ENCODE measurements around the gene RAPGEF3.

The RAPGEF3 gene

DNA sequence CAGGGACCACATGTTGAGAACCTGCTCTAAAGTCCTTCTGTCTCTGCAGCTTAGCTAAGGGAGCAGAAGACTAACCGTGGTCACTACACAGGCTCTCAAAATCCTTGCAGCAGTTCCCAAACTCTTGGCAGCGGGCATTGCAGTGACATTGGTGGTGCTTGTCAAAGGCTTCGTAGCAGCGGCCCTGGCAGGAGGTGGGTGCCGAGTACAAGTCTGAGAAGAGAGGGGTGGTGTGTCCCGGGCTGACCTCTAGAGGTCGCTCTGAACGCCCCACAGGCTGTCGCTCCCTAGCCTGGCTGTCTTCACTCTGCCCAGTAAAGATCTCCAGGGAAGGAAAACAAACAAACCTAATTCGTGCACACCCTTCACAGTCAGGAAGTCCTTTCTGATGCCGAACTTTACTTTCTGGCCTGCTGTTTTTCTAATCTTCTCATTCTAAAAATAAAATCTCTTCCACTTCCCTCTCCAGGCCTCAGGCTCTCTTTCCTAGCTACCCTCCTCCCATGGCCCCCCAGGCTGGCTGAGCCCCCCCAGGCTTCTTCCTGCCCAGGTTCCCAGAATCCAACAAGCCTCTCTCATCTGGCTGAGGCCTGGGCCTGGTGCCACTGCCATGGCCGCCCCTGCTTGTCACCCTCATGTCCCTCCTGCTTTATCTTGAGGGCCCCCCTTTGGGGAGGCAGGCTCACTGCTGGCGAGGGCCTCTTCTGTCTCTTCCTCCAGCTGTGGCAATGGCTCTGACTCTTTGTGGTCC lies 41.1 kb downstream of the RAPGEF3 start:
- ChIA-PET CTCF (no interaction called here), POLR2A (ENCODE audit: low non-redundant PET) (no interaction called here)
- peak; percentile 36 for DNase-seq (ENCODE audit: low spot score)
- no peak overlapping the region for H3K27ac ChIP-seq
- TF ChIP-seq, protein P1, sequence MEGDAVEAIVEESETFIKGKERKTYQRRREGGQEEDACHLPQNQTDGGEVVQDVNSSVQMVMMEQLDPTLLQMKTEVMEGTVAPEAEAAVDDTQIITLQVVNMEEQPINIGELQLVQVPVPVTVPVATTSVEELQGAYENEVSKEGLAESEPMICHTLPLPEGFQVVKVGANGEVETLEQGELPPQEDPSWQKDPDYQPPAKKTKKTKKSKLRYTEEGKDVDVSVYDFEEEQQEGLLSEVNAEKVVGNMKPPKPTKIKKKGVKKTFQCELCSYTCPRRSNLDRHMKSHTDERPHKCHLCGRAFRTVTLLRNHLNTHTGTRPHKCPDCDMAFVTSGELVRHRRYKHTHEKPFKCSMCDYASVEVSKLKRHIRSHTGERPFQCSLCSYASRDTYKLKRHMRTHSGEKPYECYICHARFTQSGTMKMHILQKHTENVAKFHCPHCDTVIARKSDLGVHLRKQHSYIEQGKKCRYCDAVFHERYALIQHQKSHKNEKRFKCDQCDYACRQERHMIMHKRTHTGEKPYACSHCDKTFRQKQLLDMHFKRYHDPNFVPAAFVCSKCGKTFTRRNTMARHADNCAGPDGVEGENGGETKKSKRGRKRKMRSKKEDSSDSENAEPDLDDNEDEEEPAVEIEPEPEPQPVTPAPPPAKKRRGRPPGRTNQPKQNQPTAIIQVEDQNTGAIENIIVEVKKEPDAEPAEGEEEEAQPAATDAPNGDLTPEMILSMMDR (conservative IDR thresholded peaks at IDR 0.05; ENCODE audit: low read depth): no peak

DNA sequence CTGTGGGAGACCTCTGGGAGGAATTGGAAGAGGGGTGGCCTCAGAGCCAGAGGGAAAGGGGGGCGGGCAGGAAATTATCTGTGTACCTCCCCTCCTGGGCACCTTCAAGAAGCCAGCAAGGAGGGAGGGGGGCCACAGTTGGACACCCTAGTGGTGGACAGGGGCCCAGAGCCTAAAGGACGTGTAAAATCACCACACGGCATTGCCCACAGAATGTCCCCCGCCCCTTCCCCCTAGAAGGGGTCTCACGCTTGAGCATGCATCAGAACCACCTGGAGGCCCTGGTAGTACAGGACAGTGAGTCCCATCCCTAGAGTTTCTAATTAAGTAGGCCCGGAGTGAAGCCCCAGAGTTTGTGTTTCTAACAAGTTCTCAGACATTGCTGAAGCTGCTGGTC lies 41.6 kb downstream of the RAPGEF3 start:
- TF ChIP-seq, protein P1 (conservative IDR thresholded peaks at IDR 0.05; ENCODE audit: low read depth): no peak
- ChIA-PET POLR2A (ENCODE audit: low non-redundant PET) (no interaction called here), CTCF (no interaction called here)
- DNase-seq (ENCODE audit: low spot score): no peak
- no peak overlapping the region for H3K27ac ChIP-seq

DNA sequence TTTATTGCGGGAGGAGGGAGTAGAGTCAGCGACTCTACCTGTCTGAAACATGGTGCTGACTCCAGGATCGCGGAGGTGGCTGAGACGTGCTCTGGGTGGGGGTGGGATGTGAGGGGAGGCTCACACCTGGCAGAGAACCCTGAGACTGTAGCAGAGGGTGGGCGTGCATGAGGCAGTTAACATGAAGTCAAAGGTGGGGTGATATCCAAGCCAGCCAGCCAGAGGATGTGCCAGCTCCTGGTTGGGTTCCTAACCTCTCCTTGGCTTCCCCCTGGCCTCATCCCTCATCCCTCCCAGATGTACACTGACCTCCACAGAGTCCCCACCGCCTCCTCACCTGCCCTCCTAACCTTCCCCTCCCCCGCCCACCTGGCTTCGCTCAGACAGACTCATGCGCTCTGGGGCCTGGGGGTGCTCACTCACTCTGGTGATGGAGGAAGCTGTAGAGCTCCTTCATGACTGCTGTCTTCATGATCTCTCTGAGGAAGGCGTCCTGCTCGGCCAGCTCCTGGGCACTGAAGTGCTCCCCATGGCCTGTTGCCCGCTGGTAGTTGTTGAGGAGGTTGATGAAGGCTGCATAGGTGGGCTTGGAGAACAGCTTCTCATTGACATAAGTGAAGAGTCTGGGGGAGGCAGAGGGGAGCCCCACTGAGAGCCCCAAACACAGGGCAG lies 42.7 kb downstream of the RAPGEF3 start:
- peak overlapping the region; percentile 8; the same call in 1 of the 2 replicates for H3K27ac ChIP-seq
- TF ChIP-seq, protein P1 (conservative IDR thresholded peaks at IDR 0.05; ENCODE audit: low read depth): no peak
- ChIA-PET POLR2A (ENCODE audit: low non-redundant PET) (no interaction called here), CTCF (interaction anchor here (0.5 to 2.8 kb wide), 15 partner anchors 10 to 1640 kb away, joined by 3 to 19 read pairs (median 4); partner anchors contain the start of gene RPAP3)
- no peak for DNase-seq (ENCODE audit: low spot score)

DNA sequence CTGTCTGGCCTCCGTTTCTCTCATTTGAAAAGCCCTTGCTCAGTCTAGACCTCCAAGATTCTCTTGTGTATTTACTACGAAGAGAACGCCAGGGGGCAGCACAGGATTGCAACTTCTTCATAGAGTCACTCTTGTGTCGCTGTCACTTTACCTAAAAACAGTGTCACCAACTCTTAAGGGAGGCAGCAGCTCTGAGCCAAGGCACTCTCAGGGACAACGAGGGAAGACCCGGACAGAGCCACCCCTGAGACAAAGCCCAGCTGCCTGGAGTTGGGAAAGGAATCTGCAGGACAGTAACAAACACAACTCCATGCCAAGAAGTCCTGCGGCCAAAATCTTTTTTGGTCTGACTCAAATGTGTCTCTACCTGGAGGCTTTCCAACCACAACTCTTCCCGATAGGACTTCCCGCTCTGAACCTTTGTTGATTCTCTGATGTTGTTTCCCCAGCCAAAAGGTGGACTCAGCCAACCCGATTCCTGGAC lies 43.2 kb downstream of the RAPGEF3 start:
- peak; percentile 55 for DNase-seq (ENCODE audit: low spot score)
- TF ChIP-seq, protein P1 (conservative IDR thresholded peaks at IDR 0.05; ENCODE audit: low read depth): peak; percentile 80
- peak overlapping the region; percentile 8; the same call in 1 of the 2 replicates for H3K27ac ChIP-seq
- ChIA-PET POLR2A (ENCODE audit: low non-redundant PET) (no interaction called here), CTCF (interaction anchor here (0.5 to 2.8 kb wide), 16 partner anchors 9 to 123 kb away, joined by 3 to 19 read pairs (median 4); partner anchors contain the start of gene RPAP3)

DNA sequence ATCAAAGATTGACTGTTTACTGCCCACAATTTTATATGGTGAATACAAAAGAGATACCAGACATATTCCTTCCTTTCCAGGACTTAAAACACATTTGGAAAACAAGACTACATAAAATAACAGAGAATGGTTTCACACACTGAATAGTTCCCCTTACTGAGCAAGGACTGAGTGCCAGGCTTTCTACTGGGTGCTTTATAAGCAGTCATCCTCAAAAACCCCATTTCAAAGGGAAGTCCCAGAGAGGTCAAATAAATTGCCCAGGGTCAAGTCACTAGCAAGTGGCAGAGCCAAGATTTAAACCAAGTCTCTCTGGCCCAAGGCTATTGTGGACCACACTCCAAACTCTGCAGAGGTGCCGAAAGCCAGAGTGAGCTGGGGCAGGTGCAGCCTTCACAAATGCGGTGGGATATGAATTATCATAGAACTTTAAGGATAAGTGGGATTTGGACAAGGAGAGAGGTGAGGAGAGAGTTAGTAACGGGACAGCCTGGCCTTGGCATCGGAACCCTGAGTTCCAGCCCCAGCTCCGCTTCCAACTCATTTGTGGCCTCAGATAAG lies 43.8 kb downstream of the RAPGEF3 start:
- DNase-seq (ENCODE audit: low spot score): no peak
- ChIA-PET CTCF (interaction anchor here (0.6 to 2.8 kb wide), 9 partner anchors 9 to 850 kb away, joined by 3 to 19 read pairs (median 4); partner anchors contain the start of gene RPAP3), POLR2A (ENCODE audit: low non-redundant PET) (no interaction called here)
- H3K27ac ChIP-seq: no peak overlapping the region
- TF ChIP-seq, protein P1 (conservative IDR thresholded peaks at IDR 0.05; ENCODE audit: low read depth): no peak

DNA sequence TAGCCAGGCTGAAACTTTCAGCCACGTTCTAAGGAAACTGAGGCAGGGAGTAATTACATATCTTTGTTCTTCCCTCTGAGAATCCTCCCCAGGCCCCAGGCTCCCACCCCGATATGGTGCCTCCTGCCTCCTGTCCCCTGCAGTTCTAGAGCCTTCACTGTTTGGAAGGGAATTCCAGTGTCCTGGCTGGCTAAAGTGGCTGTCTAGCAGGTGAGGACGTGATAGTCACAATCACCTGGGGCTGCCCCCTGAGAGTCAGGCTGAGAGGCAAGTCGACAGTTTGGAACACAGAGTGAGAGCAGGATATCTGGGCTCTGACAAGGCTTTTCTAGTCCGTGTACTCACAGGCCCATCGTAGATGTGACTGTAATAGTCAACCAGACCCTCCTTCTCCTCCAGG lies 46.5 kb downstream of the RAPGEF3 start:
- TF ChIP-seq, protein P1 (conservative IDR thresholded peaks at IDR 0.05; ENCODE audit: low read depth): no peak
- CTCF ChIA-PET: no interaction called here
- POLR2A ChIA-PET (ENCODE audit: low non-redundant PET): no interaction called here

More for the DNA sequence above, 46.5 kb downstream of the RAPGEF3 start:
- DNase-seq (ENCODE audit: low spot score): no peak
- H3K27ac ChIP-seq: no peak overlapping the region

Data from RWPE1 (cell line).